ENCODE measurements around the gene GRIN1.

GRIN1 gene

DNA sequence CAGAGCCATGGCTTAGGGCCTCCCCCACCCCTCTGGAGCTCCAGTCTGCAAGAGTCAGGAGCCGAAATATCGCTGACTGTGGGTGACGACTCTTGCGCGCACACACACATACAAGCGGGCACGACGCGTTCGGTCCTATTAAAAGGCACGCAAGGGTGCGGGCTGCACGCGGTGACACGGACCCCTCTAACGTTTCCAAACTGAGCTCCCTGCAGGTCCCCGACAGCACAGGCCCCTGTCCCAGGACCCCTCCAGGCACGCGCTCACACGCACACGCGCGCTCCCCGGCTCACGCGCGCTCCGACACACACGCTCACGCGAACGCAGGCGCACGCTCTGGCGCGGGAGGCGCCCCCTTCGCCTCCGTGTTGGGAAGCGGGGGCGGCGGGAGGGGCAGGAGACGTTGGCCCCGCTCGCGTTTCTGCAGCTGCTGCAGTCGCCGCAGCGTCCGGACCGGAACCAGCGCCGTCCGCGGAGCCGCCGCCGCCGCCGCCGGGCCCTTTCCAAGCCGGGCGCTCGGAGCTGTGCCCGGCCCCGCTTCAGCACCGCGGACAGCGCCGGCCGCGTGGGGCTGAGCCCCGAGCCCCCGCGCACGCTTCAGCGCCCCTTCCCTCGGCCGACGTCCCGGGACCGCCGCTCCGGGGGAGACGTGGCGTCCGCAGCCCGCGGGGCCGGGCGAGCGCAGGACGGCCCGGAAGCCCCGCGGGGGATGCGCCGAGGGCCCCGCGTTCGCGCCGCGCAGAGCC is at the start of gene GRIN1:
Gene GRIN1 (plus strand): TSS at position 433 of the 746 bp plus-strand sequence. CDS start 333 bp downstream, outside the sequence.
- CTCF ChIA-PET, result interaction anchor here (0.9 to 1.5 kb wide), 4 partner anchors 18 to 69 kb away, joined by 3 read pairs; partner anchors contain the start of gene SAPCD2
- POLR2A ChIA-PET, result interaction anchor here (0.6 kb wide), 1 partner anchor 102 kb away, joined by 3 read pairs; the partner anchor contains the start of gene TUBB4B
- DNase-seq (ENCODE audit: extremely low spot score), result no peak
- TF ChIP-seq, protein P1, sequence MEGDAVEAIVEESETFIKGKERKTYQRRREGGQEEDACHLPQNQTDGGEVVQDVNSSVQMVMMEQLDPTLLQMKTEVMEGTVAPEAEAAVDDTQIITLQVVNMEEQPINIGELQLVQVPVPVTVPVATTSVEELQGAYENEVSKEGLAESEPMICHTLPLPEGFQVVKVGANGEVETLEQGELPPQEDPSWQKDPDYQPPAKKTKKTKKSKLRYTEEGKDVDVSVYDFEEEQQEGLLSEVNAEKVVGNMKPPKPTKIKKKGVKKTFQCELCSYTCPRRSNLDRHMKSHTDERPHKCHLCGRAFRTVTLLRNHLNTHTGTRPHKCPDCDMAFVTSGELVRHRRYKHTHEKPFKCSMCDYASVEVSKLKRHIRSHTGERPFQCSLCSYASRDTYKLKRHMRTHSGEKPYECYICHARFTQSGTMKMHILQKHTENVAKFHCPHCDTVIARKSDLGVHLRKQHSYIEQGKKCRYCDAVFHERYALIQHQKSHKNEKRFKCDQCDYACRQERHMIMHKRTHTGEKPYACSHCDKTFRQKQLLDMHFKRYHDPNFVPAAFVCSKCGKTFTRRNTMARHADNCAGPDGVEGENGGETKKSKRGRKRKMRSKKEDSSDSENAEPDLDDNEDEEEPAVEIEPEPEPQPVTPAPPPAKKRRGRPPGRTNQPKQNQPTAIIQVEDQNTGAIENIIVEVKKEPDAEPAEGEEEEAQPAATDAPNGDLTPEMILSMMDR (IDR thresholded peaks at IDR 0.05; ENCODE audit: control extremely low read depth, extremely low read depth, low read depth, missing control alignments), result no peak

DNA sequence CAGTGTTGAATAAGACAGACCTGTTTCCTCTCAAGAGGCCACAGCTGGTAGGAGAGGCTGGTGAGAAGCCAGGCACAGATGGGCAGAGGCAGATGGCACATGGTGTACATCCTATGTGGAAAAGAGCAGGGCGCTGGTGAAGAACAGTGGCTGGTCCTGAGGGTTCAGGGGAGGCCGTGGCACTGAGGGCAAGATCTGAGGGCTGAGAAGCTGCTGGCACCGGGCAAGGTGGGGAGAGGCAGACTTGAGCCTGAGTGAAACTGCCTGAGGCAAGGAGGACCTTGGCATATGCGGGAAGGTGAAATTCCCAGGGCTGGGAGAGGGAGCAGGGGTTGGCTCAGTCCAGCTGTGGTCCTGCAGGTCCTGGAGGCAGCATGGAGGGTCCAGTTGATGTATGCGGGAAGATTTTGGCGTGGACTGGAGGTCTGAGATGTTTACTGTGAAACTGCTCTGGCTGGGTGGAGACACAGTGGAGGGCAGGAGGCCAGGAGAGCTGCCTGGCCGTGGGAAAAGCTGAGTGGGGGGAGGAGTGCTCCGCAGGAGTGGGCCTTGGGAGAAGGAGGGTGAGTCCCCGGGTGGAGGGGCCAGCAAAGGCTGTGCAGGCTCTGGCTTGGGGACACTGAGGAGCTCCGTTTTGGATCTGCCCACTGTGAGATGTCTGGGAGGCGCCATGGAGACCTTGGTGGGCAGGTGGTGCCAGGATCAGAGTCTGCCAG is 49.6 kb upstream of the GRIN1 start:
- DNase-seq (ENCODE audit: extremely low spot score), result no peak
- TF ChIP-seq, protein P1 (IDR thresholded peaks at IDR 0.05; ENCODE audit: control extremely low read depth, extremely low read depth, low read depth, missing control alignments), result no peak
- ChIA-PET CTCF (interaction anchor here (1.1 to 2.3 kb wide), 9 partner anchors 21 to 333 kb away, joined by 3 to 7 read pairs (median 4); partner anchors contain the start of genes ANAPC2, EXD3, NPDC1 and RNF224), POLR2A (no interaction called here)

DNA sequence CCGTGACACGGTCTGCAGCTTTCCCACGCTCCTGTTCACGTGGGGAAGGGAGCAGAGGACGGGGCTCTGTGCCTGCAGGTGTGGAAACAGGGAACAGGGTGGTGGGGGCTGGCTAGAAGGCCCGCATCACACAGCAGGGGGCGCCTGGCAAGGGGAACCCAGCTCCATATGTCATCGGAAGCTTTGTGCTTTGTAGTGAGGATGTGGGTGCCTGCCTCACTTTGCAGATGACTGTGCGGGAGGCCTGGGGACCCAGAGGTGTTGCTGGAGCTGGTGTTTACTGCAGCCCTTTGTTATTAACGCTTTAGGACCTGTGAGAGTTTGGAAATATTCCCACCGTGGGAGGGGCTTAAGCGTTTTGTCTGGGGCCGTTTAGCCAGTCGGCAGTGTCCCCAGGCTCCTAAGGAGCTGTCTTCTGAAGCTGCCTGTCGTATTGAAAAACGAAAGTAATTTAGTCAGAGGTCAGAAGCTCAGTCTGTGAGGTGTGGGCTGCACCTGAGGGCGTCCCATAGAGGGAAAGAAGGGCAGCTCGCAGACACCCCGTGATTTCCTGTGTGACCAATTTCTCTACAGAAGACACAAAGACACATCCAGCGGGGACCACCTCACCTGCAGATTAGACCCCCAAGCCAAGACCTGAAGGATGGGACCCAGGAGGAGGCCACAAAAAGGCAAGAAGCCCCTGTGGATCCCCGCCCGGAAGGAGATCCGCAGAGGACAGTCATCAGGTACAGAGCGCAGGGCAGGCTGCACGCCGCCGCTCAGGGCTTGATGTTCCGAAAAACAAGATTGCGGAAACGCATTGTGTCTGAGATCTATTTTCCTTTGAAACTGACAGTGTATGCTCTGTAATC is 43.1 kb upstream of the GRIN1 start:
- ChIA-PET POLR2A (interaction anchor here (0.7 to 1.7 kb wide), 7 partner anchors 9 to 148 kb away, joined by 3 to 13 read pairs (median 4); partner anchors contain the start of genes MAN1B1 and TUBB4B), CTCF (interaction anchor here (0.7 to 3.8 kb wide), 26 partner anchors 10 to 259 kb away, joined by 3 to 27 read pairs (median 4); partner anchors contain the start of genes DPP7, MAN1B1, RNF224 and SAPCD2)
- peak; percentile 87 for DNase-seq (ENCODE audit: extremely low spot score)
- TF ChIP-seq, protein P1 (IDR thresholded peaks at IDR 0.05; ENCODE audit: control extremely low read depth, extremely low read depth, low read depth, missing control alignments), result peak; percentile 71

DNA sequence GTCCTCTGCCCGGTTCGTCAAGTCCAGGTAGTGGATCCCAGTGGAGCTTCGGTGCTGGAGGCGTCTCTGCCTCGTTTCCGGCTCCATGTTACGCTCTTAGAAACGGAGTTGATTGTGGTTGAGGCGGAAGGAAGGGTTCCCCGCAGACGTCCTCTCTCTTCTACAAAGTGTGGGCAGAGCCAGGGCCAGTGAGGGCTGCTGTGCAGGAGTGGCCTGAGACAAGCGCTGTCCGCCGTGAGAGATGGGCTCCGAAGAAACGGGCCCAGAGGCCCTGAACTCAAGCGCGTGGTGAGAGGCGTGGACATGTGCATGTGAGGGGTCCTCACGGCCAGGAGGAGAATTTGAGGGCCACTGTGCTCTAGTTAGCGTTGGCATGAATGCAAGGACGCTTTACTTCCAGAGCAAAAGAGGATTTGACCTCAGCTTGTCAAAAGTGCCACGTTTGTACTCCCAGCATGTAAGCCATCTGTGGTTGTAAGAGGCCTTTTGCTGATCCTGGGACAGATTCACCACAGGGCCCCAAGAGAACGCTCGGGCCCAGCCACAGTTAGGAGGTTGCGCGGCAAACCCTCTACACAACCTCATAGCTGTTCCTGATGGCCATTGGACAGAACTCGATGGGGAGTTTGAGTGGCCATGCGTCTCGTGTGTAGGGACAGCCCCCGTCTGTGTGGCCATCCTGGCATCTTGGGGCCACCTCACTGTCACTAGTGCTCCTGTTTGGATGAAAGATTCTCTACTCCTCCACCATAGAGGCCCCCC is 42.0 kb upstream of the GRIN1 start:
- ChIA-PET POLR2A (interaction anchor here (1.7 kb wide), 1 partner anchor 11 kb away, joined by 4 read pairs; no protein-coding TSS in a partner anchor), CTCF (interaction anchor here (0.9 to 3.8 kb wide), 12 partner anchors 11 to 147 kb away, joined by 3 to 27 read pairs (median 6); partner anchors contain the start of genes MAN1B1, RNF224 and SAPCD2)
- TF ChIP-seq, protein P1 (IDR thresholded peaks at IDR 0.05; ENCODE audit: control extremely low read depth, extremely low read depth, low read depth, missing control alignments), result no peak
- no peak for DNase-seq (ENCODE audit: extremely low spot score)

DNA sequence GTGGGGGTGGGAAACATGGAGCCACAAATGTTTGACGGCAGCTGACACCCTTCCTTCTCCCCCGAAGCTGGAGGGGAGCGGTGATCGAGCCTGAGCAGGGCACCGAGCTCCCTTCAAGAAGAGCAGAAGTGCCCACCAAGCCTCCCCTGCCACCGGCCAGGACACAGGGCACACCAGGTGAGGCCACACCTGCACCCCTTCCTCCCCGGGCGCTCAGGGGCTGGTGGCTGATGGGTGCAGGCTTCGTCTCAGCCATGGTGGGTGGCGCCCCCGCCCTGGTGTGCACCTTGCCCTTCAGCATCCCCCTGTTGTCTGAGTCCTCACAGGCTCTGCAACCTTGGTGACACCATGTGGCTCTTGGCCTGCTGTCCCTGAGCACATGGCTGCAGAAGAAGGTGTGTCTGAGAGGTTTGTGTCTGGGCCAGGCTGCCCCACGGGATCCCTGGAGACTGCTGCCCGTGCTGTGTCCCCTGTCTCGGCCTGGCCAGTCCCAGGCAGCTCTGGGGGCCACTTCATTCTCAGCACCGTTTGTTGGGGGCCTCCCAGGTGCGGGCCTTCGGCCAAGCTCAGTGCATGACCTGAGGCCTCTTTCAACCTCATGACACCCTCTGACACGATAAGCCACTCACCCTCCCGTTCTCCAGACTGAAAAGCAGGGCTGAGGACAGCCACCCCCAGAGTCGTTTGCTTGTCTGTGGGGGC is 41.0 kb upstream of the GRIN1 start:
- TF ChIP-seq, protein P1 (IDR thresholded peaks at IDR 0.05; ENCODE audit: control extremely low read depth, extremely low read depth, low read depth, missing control alignments), result no peak
- CTCF ChIA-PET, result interaction anchor here (0.9 to 3.8 kb wide), 4 partner anchors 11 to 140 kb away, joined by 3 to 19 read pairs (median 4); partner anchors contain the start of gene RNF224
- POLR2A ChIA-PET, result no interaction called here
- DNase-seq (ENCODE audit: extremely low spot score), result no peak
